ENCODE results near the gene ARHGAP31.
"Not testable (repeated sequence)": the region's sequence is repeated elsewhere in the genome, so short reads cannot be mapped to it uniquely, and the experiment has no call there.

ARHGAP31 gene

GRCh38 chr3:119340446-119340845 is 46.3 kb downstream of the ARHGAP31 start:
- Histone ChIP-seq H3K9ac (ENCODE audit: low read depth, low read length) (no peak overlapping the region), H3K36me3 (ENCODE audit: insufficient read depth, low read length) (peaks cover 7% of the 10 kb centered on the region), H3K9me3 (replicated peaks; ENCODE audit: low read length) (no peaks in the 10 kb centered on the region), H3K27me3 (ENCODE audit: control insufficient read depth, insufficient read depth, low read length) (no peaks in the 10 kb centered on the region), H3K4me3 (ENCODE audit: low read length) (no peak overlapping the region), H3K4me1 (ENCODE audit: control insufficient read depth, insufficient read depth, low read length) (no peaks in the 10 kb centered on the region), H3K4me2 (ENCODE audit: low read length) (no peak overlapping the region)

GRCh38 chr3:119342176-119342575 is 48.0 kb downstream of the ARHGAP31 start:
- Histone ChIP-seq H3K4me1 (ENCODE audit: control insufficient read depth, insufficient read depth, low read length) (peaks cover 3% of the 10 kb centered on the region), H3K9me3 (replicated peaks; ENCODE audit: low read length) (no peaks in the 10 kb centered on the region), H3K4me3 (ENCODE audit: low read length) (no peak overlapping the region), H3K4me2 (ENCODE audit: low read length) (no peak overlapping the region), H3K27me3 (ENCODE audit: control insufficient read depth, insufficient read depth, low read length) (no peaks in the 10 kb centered on the region), H3K36me3 (ENCODE audit: insufficient read depth, low read length) (peaks cover 5% of the 10 kb centered on the region), H3K9ac (ENCODE audit: low read depth, low read length) (no peak overlapping the region)

- H3K36me3 ChIP-seq (ENCODE audit: insufficient read depth, low read length): no peaks in the 10 kb centered on the region
- H3K4me3 ChIP-seq (ENCODE audit: low read length): no peak overlapping the region
- H3K9ac ChIP-seq (ENCODE audit: low read depth, low read length): no peak overlapping the region
- no peak overlapping the region for H3K4me2 ChIP-seq (ENCODE audit: low read length)
- no peaks in the 10 kb centered on the region for H3K9me3 ChIP-seq (replicated peaks; ENCODE audit: low read length)
- peaks cover 3% of the 10 kb centered on the region for H3K4me1 ChIP-seq (ENCODE audit: control insufficient read depth, insufficient read depth, low read length)
- no peaks in the 10 kb centered on the region for H3K27me3 ChIP-seq (ENCODE audit: control insufficient read depth, insufficient read depth, low read length)
These were observed 49.5 kb downstream of the ARHGAP31 start for GRCh38 chr3:119343719-119344118.

- Histone ChIP-seq H3K36me3 (ENCODE audit: insufficient read depth, low read length) (no peaks in the 10 kb centered on the region), H3K9ac (ENCODE audit: low read depth, low read length) (no peak overlapping the region), H3K27me3 (ENCODE audit: control insufficient read depth, insufficient read depth, low read length) (no peaks in the 10 kb centered on the region), H3K4me3 (ENCODE audit: low read length) (no peak overlapping the region), H3K4me1 (ENCODE audit: control insufficient read depth, insufficient read depth, low read length) (peaks cover 3% of the 10 kb centered on the region), H3K4me2 (ENCODE audit: low read length) (no peak overlapping the region), H3K9me3 (replicated peaks; ENCODE audit: low read length) (no peaks in the 10 kb centered on the region)
These were observed 51.9 kb downstream of the ARHGAP31 start for GRCh38 chr3:119346076-119346496.

DNA sequence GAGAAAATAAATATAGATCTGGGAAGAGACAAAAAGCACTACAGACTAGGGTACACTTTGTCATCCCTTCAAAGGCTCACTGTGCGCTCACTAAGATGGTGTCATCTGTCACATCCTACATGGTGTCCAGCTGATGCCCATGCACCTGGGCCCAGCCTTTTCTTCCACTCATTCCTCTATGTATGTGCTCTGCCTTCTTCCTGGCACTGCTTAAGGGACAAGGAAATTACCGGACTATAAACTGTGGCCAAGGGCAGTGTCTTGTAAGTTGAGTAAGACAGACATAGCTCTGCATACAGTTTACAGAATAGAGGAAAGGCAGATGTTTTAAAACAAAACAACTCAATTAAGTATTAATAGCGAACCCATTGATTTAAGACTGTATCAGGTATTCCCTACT is 52.9 kb downstream of the ARHGAP31 start:
- Histone ChIP-seq H3K4me1 (ENCODE audit: control insufficient read depth, insufficient read depth, low read length) (peaks cover 3% of the 10 kb centered on the region), H3K36me3 (ENCODE audit: insufficient read depth, low read length) (no peaks in the 10 kb centered on the region), H3K9ac (ENCODE audit: low read depth, low read length) (no peak overlapping the region), H3K4me2 (ENCODE audit: low read length) (no peak overlapping the region), H3K4me3 (ENCODE audit: low read length) (no peak overlapping the region), H3K9me3 (replicated peaks; ENCODE audit: low read length) (no peaks in the 10 kb centered on the region), H3K27me3 (ENCODE audit: control insufficient read depth, insufficient read depth, low read length) (no peaks in the 10 kb centered on the region)

GRCh38 chr3:119349354-119350041 is 55.3 kb downstream of the ARHGAP31 start:
- H3K9me3 ChIP-seq (replicated peaks; ENCODE audit: low read length): no peaks in the 10 kb centered on the region
- no peak overlapping the region for H3K9ac ChIP-seq (ENCODE audit: low read depth, low read length)
- H3K4me3 ChIP-seq (ENCODE audit: low read length): no peak overlapping the region
- peaks cover 15% of the 10 kb centered on the region for H3K4me1 ChIP-seq (ENCODE audit: control insufficient read depth, insufficient read depth, low read length)
- H3K36me3 ChIP-seq (ENCODE audit: insufficient read depth, low read length): no peaks in the 10 kb centered on the region
- no peaks in the 10 kb centered on the region for H3K27me3 ChIP-seq (ENCODE audit: control insufficient read depth, insufficient read depth, low read length)
- no peak overlapping the region for H3K4me2 ChIP-seq (ENCODE audit: low read length)

- no peak overlapping the region for H3K9ac ChIP-seq (ENCODE audit: low read depth, low read length)
These were observed 55.9 kb downstream of the ARHGAP31 start for GRCh38 chr3:119350114-119350513.

GRCh38 chr3:119351581-119351980 is 57.4 kb downstream of the ARHGAP31 start:
- Histone ChIP-seq H3K9ac (ENCODE audit: low read depth, low read length) (no peak overlapping the region), H3K4me3 (ENCODE audit: low read length) (no peak overlapping the region), H3K36me3 (ENCODE audit: insufficient read depth, low read length) (no peaks in the 10 kb centered on the region), H3K9me3 (replicated peaks; ENCODE audit: low read length) (no peaks in the 10 kb centered on the region), H3K4me2 (ENCODE audit: low read length) (no peak overlapping the region), H3K27me3 (ENCODE audit: control insufficient read depth, insufficient read depth, low read length) (no peaks in the 10 kb centered on the region), H3K4me1 (ENCODE audit: control insufficient read depth, insufficient read depth, low read length) (peaks cover 11% of the 10 kb centered on the region)

More at GRCh38 chr3:119350114-119350513, 55.9 kb downstream of the ARHGAP31 start:
- Histone ChIP-seq H3K4me3 (ENCODE audit: low read length) (no peak overlapping the region), H3K9me3 (replicated peaks; ENCODE audit: low read length) (no peaks in the 10 kb centered on the region), H3K27me3 (ENCODE audit: control insufficient read depth, insufficient read depth, low read length) (no peaks in the 10 kb centered on the region), H3K4me2 (ENCODE audit: low read length) (no peak overlapping the region), H3K4me1 (ENCODE audit: control insufficient read depth, insufficient read depth, low read length) (peaks cover 15% of the 10 kb centered on the region), H3K36me3 (ENCODE audit: insufficient read depth, low read length) (no peaks in the 10 kb centered on the region)

DNA sequence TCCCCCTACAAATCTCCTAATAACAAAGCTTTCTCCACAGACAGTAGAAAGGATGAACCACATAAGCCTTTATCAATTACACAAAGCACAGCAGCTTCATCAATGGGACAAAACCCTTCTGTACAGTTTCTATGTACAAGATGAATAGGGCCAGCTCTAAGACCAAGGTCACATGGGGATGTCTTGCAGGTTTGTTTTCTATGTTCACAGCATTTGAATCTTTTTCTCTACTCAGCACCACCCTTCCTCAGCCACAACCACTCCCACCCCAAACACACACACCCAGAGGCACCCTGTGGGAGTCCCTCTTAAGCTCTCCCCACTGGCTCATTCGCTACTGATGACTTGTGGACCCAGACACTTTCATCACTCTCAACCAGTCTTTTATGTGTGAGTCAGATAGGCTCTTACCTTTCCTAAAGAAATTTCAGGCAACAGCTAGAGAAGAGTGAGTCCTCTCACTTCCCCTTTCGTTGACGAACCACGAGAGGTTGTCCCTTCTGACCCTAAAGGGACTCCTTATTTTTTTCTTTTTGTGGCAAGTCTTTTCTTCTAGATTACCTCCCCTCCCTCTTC is 57.9 kb downstream of the ARHGAP31 start:
- H3K4me1 ChIP-seq (ENCODE audit: control insufficient read depth, insufficient read depth, low read length): peaks cover 11% of the 10 kb centered on the region
- H3K4me3 ChIP-seq (ENCODE audit: low read length): no peak overlapping the region
- no peaks in the 10 kb centered on the region for H3K36me3 ChIP-seq (ENCODE audit: insufficient read depth, low read length)
- H3K9me3 ChIP-seq (replicated peaks; ENCODE audit: low read length): no peaks in the 10 kb centered on the region
- no peaks in the 10 kb centered on the region for H3K27me3 ChIP-seq (ENCODE audit: control insufficient read depth, insufficient read depth, low read length)
- no peak overlapping the region for H3K9ac ChIP-seq (ENCODE audit: low read depth, low read length)
- H3K4me2 ChIP-seq (ENCODE audit: low read length): no peak overlapping the region

GRCh38 chr3:119352863-119353527 is 58.8 kb downstream of the ARHGAP31 start:
- peaks cover 11% of the 10 kb centered on the region for H3K4me1 ChIP-seq (ENCODE audit: control insufficient read depth, insufficient read depth, low read length)
- H3K27me3 ChIP-seq (ENCODE audit: control insufficient read depth, insufficient read depth, low read length): no peaks in the 10 kb centered on the region

GRCh38 chr3:119355608-119356007 is 61.4 kb downstream of the ARHGAP31 start:
- H3K27me3 ChIP-seq (ENCODE audit: control insufficient read depth, insufficient read depth, low read length); H3K36me3 ChIP-seq (ENCODE audit: insufficient read depth, low read length); H3K4me2 ChIP-seq (ENCODE audit: low read length); H3K9ac ChIP-seq (ENCODE audit: low read depth, low read length); H3K4me3 ChIP-seq (ENCODE audit: low read length); H3K9me3 ChIP-seq (replicated peaks; ENCODE audit: low read length): not testable (repeated sequence)
- H3K4me1 ChIP-seq (ENCODE audit: control insufficient read depth, insufficient read depth, low read length): peaks cover 11% of the 10 kb centered on the region

More at GRCh38 chr3:119352863-119353527, 58.8 kb downstream of the ARHGAP31 start:
- H3K9me3 ChIP-seq (replicated peaks; ENCODE audit: low read length): no peaks in the 10 kb centered on the region
- H3K9ac ChIP-seq (ENCODE audit: low read depth, low read length): no peak overlapping the region
- H3K4me3 ChIP-seq (ENCODE audit: low read length): no peak overlapping the region
- H3K36me3 ChIP-seq (ENCODE audit: insufficient read depth, low read length): no peaks in the 10 kb centered on the region
- no peak overlapping the region for H3K4me2 ChIP-seq (ENCODE audit: low read length)
